ENCODE measurements around the gene FOXP3.

Gene FOXP3

GRCh38 chrX:49233887-49234555, 30.5 kb downstream of the FOXP3 start:
- no peak for DNase-seq (ENCODE audit: low read depth)
- H3K4me3 ChIP-seq (ENCODE audit: control insufficient read depth, low read depth, low read length): no peak overlapping the region
- TF ChIP-seq CTCF (conservative IDR thresholded peaks at IDR 0.05; ENCODE audit: control insufficient read depth, insufficient read depth, low read depth, low read length): no peak

GRCh38 chrX:49233176-49233575, 31.3 kb downstream of the FOXP3 start, which contains the start of gene CACNA1F:
CACNA1F (minus strand) TSS chrX:49233340; CDS start chrX:49233309, 31 bp downstream.
- H3K4me3 ChIP-seq (ENCODE audit: control insufficient read depth, low read depth, low read length): no peak within 1 kb of the TSS
- no peak for TF ChIP-seq CTCF (conservative IDR thresholded peaks at IDR 0.05; ENCODE audit: control insufficient read depth, insufficient read depth, low read depth, low read length)
- no peak for DNase-seq (ENCODE audit: low read depth)

- no peak for DNase-seq (ENCODE audit: low read depth)
- no peak for TF ChIP-seq CTCF (conservative IDR thresholded peaks at IDR 0.05; ENCODE audit: control insufficient read depth, insufficient read depth, low read depth, low read length)
- H3K4me3 ChIP-seq (ENCODE audit: control insufficient read depth, low read depth, low read length): no peak overlapping the region
Observed at GRCh38 chrX:49232525-49232924, 32.0 kb downstream of the FOXP3 start.

- no peak for DNase-seq (ENCODE audit: low read depth)
- no peak for TF ChIP-seq CTCF (conservative IDR thresholded peaks at IDR 0.05; ENCODE audit: control insufficient read depth, insufficient read depth, low read depth, low read length)
- no peak overlapping the region for H3K4me3 ChIP-seq (ENCODE audit: control insufficient read depth, low read depth, low read length)
Observed at GRCh38 chrX:49231333-49232000, 33.0 kb downstream of the FOXP3 start.

GRCh38 chrX:49230500-49231232, 33.8 kb downstream of the FOXP3 start:
- TF ChIP-seq CTCF (conservative IDR thresholded peaks at IDR 0.05; ENCODE audit: control insufficient read depth, insufficient read depth, low read depth, low read length): peak; percentile 8
- DNase-seq (ENCODE audit: low read depth): peak; percentile 4
- H3K4me3 ChIP-seq (ENCODE audit: control insufficient read depth, low read depth, low read length): peak overlapping the region; percentile 10

- no peak for DNase-seq (ENCODE audit: low read depth)
- no peak overlapping the region for H3K4me3 ChIP-seq (ENCODE audit: control insufficient read depth, low read depth, low read length)
- TF ChIP-seq CTCF (conservative IDR thresholded peaks at IDR 0.05; ENCODE audit: control insufficient read depth, insufficient read depth, low read depth, low read length): no peak
Observed at GRCh38 chrX:49228185-49228584, 36.3 kb downstream of the FOXP3 start.
